ENCODE results near the gene LUZP1.

LUZP1 gene

DNA sequence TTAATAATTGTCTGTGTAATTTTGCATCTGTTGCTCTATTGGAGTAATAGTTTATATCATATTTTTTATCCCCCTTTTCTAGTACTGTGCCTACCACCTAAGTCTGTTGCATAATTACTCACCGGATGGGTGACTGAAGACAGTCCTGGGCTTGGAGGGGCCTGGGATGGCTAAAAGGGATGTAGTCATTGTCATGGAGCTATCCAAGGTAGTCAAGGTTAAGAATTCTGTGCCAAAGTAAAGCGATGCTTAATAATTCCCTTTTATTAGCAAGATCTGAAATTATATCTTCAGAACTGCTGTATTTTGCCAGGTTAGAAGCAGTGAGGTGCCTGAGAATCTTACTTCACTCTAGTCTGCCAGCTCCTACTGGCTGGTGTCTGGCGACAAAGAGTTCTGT lies 87.8 kb downstream of the LUZP1 start:
- no peak for DNase-seq

DNA sequence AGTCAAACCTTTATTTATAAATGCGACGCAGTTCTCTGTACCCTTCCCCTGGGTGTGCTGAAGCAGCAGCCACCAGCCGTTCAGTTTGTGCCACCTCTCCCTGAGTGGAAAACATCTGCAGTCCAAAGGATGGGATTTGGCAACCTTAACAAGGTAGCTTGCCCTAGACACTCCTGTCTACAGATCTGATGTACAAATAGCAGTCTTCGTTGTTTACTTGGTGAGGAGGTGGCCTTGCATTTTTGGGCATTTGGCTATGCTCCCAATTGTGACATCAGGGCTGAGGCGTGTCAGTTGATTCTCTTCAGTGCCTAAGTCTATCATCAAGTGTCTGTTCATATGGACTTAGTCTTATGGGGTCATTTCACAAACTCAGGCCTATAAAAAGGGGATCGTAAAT lies 89.6 kb downstream of the LUZP1 start:
- DNase-seq, result no peak

- no peak for DNase-seq
Observed at GRCh38 chr1:23074012-23074411, 94.6 kb downstream of the LUZP1 start.

DNA sequence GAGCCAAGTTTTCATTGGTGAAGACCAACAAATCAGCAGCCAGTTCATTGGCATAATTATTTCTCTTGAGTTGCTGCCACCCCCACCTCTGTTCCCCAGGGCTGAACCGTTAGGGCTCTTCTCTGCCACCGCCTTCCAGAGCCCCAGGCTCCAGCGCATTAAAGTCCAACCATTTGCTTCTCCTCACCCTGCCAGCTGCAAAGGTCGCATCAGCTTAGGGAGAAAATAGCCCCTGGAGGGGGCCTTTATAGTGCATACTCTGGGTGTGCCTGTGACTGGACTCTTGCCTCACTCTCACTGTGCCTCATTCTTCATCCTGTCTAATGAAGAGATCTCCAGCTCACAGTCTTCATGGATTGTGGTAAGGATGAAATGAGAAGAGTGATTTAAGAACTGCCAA lies 99.0 kb downstream of the LUZP1 start:
- DNase-seq, result no peak

GRCh38 chr1:23069149-23069548 lies 99.5 kb downstream of the LUZP1 start:
- no peak for DNase-seq

DNA sequence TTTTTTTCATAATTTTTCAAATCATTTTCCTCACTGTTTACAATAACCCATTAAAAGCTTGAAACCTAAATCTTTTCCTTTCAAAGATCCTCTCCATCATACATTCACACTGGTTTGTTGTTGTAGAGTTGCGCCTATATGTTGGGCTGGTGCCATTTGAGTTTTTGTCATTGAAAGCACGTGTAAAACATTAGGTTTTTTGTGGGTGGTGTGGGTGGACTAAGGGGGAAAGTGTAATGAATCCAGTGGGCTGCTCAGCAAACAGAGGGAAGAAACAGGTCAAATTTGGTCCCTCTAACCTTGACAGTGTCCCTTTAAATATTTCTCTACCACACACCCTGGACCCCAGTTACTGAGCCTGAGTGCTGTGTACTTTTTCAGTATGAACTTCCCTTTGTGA lies 102.6 kb downstream of the LUZP1 start:
- DNase-seq, result no peak

GRCh38 chr1:23065385-23065784 lies 103.3 kb downstream of the LUZP1 start:
- no peak for DNase-seq

- DNase-seq, result no peak
Observed at GRCh38 chr1:23062271-23062670, 106.4 kb downstream of the LUZP1 start.

DNA sequence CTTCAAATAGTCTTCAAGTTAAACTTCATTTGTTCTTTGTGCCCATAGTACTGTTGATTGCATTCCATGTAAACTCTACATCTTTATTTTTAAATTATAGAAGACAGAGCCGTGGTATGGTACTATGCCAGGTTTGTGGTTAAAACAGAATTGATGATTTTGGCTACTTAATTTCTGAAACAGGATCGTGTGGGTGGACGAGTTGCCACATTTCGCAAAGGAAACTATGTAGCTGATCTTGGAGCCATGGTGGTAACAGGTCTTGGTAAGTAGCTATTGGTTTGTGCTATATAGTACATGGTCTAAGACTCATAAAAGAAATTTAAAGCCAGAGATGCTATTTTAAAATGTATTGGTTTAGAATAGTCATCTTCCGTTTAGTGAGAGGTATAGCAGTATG lies 111.4 kb downstream of the LUZP1 start:
- no peak for DNase-seq

GRCh38 chr1:23051290-23051909 lies 117.3 kb downstream of the LUZP1 start:
- DNase-seq, result no peak

DNA sequence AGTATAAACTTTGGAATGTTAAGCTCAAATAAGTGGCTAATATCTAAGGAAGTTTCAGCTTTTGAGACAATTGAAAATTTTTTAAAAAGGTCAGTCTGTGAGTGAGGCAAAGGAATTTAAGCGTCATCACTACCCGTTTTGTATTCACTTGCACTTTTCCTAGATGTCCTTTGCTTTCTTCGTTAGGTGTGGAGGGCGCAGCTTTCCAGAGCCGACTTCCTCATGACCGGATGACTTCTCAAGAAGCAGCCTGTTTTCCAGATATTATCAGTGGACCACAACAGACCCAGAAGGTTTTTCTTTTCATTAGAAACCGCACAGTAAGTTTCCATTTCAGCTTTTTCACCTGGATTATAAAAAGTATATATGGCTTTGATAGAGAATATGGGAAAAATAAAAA lies 118.5 kb downstream of the LUZP1 start:
- DNase-seq, result no peak

DNA sequence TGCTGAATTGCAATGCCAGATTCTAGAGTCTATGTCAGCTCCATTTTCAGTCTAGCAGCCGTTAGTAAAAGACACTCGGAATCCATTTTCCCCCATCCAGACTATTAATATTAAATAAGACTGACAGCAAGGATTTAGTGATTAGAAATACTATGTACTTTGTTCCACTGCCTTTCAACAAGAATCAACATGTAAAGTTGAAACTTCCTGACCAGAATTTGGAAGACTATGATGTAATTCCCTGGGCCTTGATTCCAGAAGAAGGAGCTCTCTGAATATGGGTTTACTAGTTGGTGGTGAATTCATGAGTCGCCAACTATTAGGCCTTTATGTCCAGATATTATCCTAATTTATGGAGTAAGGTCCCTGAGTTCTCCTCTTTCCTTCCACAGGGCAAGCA lies 124.6 kb downstream of the LUZP1 start:
- no peak for DNase-seq

DNA sequence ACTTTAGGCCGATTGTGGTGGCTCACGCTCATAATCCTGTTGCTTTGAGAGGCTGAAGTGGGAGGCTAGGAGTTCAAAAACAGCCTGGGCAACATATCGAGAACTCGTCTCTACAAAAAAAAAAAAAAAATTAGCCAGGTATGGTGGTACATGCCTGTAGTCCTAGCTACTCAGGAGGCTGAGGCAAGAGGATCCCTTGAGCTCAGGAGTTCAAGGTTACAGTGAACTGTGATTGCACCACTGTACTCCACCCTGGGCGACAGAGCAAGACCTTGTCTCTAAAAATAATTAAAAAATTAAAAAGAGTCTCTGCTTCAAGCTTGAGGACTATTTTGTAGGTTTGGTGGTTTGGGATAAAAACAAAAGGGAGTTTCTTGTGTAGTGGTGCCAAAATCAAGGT lies 128.1 kb downstream of the LUZP1 start:
- DNase-seq, result no peak

GRCh38 chr1:23039308-23039826 lies 129.3 kb downstream of the LUZP1 start:
- no peak for DNase-seq

GRCh38 chr1:23037081-23037740 lies 131.4 kb downstream of the LUZP1 start:
- DNase-seq, result no peak

DNA sequence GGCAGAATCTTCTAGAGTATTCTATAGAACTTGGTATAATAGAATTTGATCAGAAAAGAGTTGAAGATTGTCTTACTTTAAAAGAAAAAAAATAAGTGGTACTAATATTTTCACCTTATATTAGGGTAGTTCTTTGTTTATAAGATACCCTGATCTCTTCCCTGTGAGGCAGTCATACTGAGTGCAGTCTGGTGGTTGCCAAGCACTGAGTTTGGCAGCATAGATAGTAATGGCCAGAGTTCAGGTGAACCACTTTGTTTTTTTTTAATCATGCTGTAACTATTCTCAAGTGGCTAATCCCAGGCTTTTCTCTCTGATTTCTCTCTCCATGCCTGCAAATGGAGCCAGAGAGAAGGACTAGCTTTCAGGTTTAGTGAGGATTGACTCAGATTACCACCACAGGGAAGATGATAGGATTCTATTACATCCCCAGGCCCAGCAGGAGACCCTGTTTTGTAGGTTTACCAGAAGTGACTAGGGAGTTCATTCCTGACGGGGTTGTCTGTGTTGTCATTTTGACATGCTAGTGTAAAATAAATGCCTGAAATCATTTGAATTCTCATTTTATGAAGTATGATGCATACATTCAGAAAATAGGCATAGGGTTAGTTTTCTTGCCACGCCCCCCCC lies 132.7 kb downstream of the LUZP1 start:
- DNase-seq, result no peak
